COLO668 (cell line): Measurements from ENCODE around the gene RHO.
A peak's percentile ranks its signal among the peaks of the same experiment; 100 is the strongest.
"Not testable (repeated sequence)": the region's sequence is repeated elsewhere in the genome, so short reads cannot be mapped to it uniquely, and the experiment has no call there.

Source experiments
- DNase-seq: peaks from one replicate; lab custom pipeline; 2025; ENCODE audit not compliant: unreplicated experiment; lab: John Stamatoyannopoulos, UW

Gene RHO

DNA sequence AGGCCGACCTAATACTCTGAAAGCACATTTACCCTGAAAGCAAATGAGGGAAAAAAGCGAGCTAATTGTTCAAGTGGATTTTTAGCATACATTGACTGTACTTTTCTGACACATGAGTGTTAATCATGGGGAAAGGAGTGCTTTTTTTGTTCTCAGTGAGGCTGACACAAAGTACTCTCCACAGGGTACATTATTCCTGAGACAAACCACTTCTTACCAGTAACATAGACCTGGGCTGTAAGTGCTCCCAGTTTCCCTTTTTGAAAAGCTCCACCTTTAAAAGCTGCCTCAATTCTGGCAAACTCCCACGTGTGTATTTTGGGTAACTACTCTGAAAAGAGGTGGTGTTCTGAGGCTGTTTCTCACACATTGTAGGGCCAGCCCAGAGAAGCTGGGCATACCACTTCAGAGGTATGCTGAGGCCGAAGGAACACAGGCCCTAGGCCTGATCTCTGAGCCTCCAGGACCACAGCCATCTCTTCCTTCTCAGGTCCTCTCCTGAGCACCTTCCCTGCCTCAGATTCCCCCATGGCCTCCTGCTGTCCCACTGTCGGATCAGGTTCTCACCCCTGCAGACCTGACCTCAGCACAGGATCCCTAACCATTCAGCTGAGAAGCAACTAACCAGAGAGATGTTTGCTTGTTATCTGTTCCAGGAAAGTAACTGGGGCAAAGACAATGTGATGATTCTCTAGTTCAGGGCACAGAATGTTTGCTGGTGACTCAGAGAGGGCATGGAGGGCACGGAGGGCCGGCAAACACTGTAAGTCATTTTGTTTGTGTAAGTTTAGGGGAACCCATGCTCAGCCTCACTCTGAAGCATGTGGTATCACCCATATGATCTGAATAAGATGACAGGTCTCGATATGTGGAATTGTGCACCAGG lies 29.6 kb upstream of the RHO start:
- DNase-seq = not testable (repeated sequence)

DNA sequence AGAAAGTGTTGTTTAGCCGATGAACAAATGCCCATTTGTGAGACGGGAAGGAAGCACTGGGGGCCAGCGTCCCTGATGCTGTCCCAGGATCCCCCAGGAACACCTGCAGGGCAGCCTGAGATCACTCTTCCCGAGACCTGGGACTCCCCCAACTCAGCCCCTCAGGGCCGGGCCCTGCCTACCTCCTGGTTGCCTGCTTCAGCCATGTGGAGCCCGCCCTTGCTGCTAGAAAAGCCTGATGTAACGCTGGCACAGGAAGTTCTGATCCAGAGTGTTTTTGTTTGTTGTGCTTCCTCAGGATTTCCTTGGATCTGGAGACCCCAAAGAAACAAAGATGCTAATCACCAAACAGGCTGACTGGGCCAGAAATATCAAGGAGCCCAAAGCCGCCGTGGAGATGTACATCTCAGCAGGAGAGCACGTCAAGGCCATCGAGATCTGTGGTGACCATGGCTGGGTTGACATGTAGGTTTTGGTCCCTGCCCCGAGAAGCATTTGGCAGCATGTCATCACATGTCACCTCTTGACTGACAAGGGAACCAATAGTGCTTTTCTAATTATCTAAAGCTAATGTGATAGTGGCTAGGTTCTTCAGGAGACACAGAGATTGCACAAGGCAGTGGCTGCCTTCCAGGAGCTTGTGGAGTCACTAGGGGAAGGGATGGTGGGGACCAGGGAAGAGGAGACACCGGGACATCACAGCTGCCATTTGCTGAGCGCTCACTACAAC lies 28.7 kb upstream of the RHO start:
- not testable (repeated sequence) for DNase-seq

DNA sequence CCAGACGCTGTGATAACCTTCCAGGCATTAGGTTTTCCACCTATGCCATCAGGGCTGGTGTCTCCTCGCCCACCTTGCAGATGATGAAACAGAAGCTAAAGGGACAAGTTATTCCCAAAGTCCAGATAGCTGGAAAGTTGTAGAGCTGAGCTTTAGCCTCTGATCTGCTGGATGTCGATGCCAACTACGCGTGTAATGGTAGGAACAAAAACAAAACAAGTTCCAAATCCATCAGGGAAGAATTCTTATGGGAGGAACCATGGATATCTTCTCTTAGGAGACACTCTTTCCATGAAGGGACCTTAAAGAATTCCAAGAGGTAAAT lies 28.1 kb upstream of the RHO start:
- DNase-seq = no peak

GRCh38 chr3:129501630-129502029 lies 26.8 kb upstream of the RHO start:
- DNase-seq = no peak

- DNase-seq = peak; percentile 65
These were observed 25.6 kb upstream of the RHO start for GRCh38 chr3:129502641-129503408.

DNA sequence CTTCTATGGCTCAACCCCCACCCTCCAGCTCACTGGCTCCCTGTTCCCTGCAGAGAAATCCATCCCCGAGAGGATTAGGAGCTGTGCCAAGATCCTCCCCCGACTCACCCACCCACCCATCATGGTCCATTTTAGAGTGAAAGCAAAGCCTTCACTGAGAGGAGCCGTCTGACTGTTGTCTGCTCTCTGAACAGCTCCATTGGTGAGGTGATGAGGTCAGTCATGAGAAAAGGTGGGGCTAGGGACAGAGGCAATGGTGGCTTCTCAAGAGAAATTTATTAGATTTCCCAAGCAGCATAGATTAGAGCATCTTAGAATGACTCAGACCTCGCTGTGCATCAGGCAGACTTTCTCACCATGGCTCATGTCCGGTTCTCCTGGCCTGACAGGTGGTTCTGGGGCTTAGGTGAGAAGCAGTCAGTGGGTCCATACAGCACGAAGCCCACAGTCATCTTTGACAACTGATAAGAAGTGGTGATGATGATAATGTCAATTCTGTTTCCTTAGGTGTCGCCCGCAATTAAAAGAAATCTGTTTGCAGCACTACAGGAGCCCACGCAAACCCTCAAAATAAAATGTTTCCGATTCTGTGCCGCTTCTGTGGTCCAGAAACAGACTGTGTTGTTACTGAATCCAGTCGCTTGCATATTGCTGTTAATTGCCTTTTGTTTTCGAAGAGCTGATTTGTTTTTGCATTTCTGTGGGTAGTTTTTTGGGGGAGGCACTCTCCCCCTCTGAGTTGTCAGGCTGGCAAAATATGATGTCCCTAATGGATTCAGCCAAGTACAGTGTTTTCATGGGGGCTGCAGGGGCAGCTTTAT lies 24.8 kb upstream of the RHO start:
- DNase-seq = peak; percentile 36

DNA sequence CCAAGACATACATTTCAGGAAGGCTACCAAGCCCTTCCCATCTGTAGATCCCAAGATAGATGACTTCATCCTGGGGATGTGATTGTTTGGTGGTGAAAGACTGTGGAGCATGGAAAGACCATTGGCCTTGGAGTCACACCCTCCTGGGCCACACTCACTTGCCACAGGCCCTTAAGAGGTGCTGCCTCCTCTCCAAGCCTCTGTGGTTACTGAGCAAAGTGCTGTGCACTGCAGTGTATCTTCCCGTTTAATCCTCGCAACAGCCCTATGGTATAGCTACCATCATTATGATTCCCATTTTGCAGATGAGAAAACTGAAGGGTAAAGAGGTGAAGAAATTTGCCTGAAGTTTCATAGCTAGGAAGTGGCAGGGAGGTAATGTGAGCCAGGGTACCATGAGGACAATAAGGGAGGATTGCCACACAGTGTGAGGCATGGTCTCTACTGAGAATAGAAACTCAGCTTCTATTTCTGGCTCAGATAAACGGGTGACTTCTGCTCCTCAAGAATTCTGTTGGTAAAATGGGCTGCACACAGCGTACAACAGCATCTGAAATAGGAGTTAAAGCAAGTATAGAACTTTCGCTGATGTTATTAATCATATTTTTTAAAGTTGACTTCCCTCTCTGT lies 23.9 kb upstream of the RHO start:
- no peak for DNase-seq

GRCh38 chr3:129505341-129505740 lies 23.1 kb upstream of the RHO start:
- no peak for DNase-seq

GRCh38 chr3:129506231-129506742 lies 22.2 kb upstream of the RHO start:
- peak; percentile 84 for DNase-seq

DNA sequence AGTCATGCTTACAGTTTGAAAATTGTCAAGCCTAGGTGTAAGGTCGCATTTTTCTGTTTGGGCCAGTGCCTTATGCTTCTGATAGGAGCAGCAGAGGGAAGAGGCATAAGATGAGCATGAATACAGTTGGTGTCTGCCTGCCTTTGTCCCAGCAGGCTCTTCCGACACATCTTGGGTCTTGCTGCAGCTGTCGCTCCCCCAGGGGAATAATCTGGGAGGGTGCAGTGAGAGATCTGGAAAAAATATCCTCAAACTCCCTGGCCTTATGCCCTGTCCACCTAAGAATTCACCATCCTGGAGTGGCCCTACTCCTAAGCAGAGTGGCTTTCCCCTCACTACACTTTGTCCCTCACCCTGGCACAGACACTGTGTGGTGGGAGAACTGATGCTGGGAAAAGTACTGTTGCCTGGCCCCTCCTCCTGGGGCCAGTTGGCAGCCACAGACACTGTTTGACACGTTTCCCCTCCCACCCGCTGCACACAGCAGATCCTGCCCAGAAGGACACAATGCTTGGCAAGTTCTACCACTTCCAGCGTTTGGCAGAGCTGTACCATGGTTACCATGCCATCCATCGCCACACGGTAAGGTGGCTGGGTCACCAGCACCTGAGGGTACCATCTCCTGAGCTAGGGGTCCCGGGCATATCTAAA lies 21.1 kb upstream of the RHO start:
- peak; percentile 4 for DNase-seq

DNA sequence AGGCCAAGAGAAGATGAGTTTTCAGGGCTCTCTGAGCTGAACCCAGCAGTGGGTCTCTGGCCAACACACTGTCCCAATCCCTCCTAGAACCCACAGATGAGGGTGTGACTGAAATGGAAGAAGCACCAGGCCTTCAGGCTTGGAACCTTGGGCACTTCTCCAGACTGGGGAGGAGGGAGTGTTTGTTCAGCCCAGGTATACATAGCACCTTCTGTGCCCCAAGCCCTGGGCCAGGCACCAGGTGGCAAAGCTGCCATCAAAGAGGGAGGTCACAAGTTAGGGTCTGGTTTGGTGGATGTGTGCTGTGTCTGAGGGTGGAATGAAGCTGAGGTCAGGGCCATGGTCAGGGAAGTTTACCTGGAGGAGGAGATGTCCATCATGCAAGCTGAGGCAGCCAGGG lies 15.8 kb upstream of the RHO start:
- DNase-seq = no peak

DNA sequence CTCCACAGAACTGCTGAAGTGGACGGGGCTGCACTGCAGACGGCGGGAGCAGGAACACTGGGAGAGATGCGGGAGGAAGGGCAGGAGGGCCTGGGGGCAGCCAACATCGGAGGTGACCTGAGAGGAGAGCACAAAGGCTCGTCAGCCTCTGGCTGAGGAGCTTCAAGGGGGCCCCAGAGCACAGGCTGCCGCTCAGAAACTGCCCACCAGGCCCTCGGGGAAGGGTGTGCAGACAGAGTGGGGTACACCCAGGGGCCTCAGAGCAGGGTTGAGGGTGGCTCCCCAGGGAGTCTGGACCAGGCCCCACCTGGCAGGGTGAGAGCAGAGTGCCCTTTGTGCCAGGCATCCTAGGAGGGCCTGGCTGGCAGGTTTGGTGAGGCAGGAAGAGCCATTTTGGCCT lies 14.7 kb upstream of the RHO start:
- DNase-seq = no peak

GRCh38 chr3:129514110-129514509 lies 14.3 kb upstream of the RHO start:
- DNase-seq = no peak

GRCh38 chr3:129514563-129514962 lies 13.9 kb upstream of the RHO start:
- DNase-seq = no peak

- not testable (repeated sequence) for DNase-seq
These were observed 13.2 kb upstream of the RHO start for GRCh38 chr3:129515108-129515820.

GRCh38 chr3:129515821-129516432 lies 12.5 kb upstream of the RHO start:
- not testable (repeated sequence) for DNase-seq

- DNase-seq = no peak
These were observed 10.9 kb upstream of the RHO start for GRCh38 chr3:129517516-129517915.

DNA sequence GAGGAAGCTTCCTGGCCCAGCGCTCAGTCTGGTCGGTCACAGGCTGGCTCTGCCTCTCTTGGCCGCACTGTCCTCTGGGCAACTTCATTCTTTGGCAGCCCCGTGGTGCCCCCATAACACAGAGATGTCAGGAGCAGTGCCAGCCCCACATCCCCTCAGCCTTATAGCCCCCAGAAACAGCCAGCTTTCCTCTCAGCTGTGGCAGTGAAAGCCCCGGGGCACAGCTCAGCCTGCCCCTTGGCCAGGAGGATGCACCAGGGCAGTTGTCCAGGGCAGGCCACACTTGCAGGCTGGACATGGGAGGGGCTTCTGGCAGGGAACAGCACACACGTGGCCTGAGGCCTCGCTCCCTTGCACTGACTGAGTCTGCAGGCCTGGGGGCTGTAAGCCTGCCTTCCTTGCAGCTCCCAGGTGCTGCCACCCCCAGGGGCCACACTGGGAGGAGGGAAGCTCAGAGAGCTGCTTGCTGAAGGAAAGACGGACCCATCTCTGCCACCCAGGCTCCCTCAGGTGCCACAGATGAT lies 10.3 kb upstream of the RHO start:
- no peak for DNase-seq
